ENCODE results near the gene POC1A. TPM values are rescaled to one million over a fixed set of nuclear protein-coding genes. Genes with fewer than 3 reads are reported as not detected.
A peak's percentile ranks its signal among the peaks of the same experiment; 100 is the strongest.

POC1A gene
- total and polyA plus RNA-seq, 10 of the 15 experiments (the other 5 are each of a cell fraction or from before 2014, with no cell fraction given) = 8.5 to 49.8 (median 23.5) TPM

DNA sequence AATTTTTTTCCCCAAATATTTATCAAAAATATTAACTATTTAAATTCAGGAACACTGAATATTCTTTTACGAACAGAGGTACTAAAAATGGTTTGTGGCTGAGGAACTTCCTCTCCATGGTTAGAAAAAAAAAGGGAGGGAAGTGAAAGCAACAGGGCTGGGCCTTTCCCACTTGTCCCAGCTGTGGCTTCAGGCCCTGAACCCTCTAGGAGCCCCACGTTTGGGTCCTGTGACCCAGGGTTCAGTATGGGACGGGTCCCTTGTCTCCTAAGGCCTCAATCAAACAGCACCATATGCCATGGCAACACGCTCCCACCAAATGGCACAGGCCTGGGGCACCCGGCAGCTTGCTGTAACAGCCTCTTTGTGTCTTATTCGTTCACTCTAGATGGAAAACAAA lies 32.4 kb downstream of the POC1A start (continued):
- TF ChIP-seq YBX1 (IDR thresholded peaks at IDR 0.05) = no peak

DNA sequence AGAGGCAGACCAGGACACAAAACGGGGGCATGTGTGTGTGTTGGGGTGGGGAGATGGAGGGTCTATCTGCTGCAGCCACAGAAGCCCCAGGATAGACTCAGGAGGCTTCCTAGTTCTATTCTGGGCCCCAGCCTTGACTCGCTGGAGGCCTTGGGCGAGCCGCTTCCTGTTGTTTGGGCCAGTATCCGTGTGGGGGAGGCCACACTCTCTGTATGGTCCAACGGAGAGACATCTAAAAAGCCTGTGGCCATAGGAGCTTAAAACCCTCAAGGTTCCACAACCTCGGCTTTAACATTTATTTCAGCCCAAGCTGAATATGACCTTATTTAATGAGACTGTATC lies 32.8 kb downstream of the POC1A start:
- no peaks in the 10 kb centered on the region for H4K20me1 ChIP-seq (ENCODE audit: control insufficient read depth, insufficient read depth)
- FAIRE-seq (no peak), DNase-seq (ENCODE audit: low read depth, low spot score) (no peak), ATAC-seq (peak; percentile 77)
- peak overlapping the region; percentile 81 for H3K4me2 ChIP-seq (ENCODE audit: control insufficient read depth, insufficient read depth)
- intact Hi-C loops (cut with micrococcal nuclease; ENCODE audit: unreplicated experiment) (no loop called here), in situ Hi-C loops (cut with MboI) (no loop called here)
- H3K27ac ChIP-seq (ENCODE audit: control insufficient read depth, insufficient read depth) = peak overlapping the region; percentile 94
- H3K79me2 ChIP-seq (ENCODE audit: control insufficient read depth, insufficient read depth, low read length) = no peaks in the 10 kb centered on the region
- no peaks in the 10 kb centered on the region for H3K27me3 ChIP-seq (replicated peaks in 1 of 2; ENCODE audit: control insufficient read depth in 2 of 2, insufficient read depth in 2 of 2, low read length in 1 of 2)
- ChIA-PET SMC1A (ENCODE audit: uncharacterized antibody, unreplicated experiment) (interaction anchor here (0.6 to 6.1 kb wide), 16 partner anchors 13 to 178 kb away, joined by 3 to 81 read pairs (median 5); partner anchors contain the start of genes DUSP7, POC1A and RPL29), CTCF (interaction anchor here (0.7 to 8.2 kb wide), 21 partner anchors 8 to 218 kb away, joined by 3 to 200 read pairs (median 4); partner anchors contain the start of genes ACY1, DUSP7 and RPL29), RAD21 (ENCODE audit: unreplicated experiment) (interaction anchor here (0.9 to 7.2 kb wide), 12 partner anchors 19 to 178 kb away, joined by 3 to 125 read pairs (median 6); partner anchors contain the start of genes ACY1, DUSP7 and POC1A), POLR2A (interaction anchor here (0.5 to 1.7 kb wide), 7 partner anchors 33 to 179 kb away, joined by 3 to 5 read pairs (median 3); partner anchors contain the start of genes DUSP7, POC1A and RPL29)
- H3K36me3 ChIP-seq (ENCODE audit: control insufficient read depth in 2 of 2, insufficient read depth in 2 of 2, low read length in 1 of 2) = peaks cover 8 to 17% of the 10 kb centered on the region in 2 experiments
- peak overlapping the region; percentile 70 for H3K9ac ChIP-seq (ENCODE audit: control insufficient read depth, insufficient read depth, low read length)
- H3K4me3 ChIP-seq = 0 out of 2 replicates have a peak overlapping the region, but pooled peaks have one; percentile 10
- BruUV-seq (replicated peaks) = no TSS peak
- no peaks in the 10 kb centered on the region for H3K9me3 ChIP-seq (replicated peaks; ENCODE audit: control insufficient read depth, insufficient read depth, low read length)
- WGBS (ENCODE audit: insufficient coverage, insufficient replicate concordance, low lambda C conversion rate, missing lambda C conversion rate) = 10% methylated on average over 7 of the region's 7 CpGs
- peak overlapping the region; percentile 84 for H2AFZ ChIP-seq (ENCODE audit: control insufficient read depth, low read depth, low read length)
- H3K4me1 ChIP-seq (ENCODE audit: control insufficient read depth, insufficient read depth, low read length) = peaks cover 32% of the 10 kb centered on the region
- TF ChIP-seq TBL1XR1 (IDR thresholded peaks at IDR 0.05; ENCODE audit: low read depth, low read length) (no peak), ZNF24 (IDR thresholded peaks at IDR 0.05) (no peak), SMARCA5 (IDR thresholded peaks at IDR 0.05) (0 out of 2 replicates have a peak, but pooled peaks have one; percentile 21), IKZF1 (conservative IDR thresholded peaks at IDR 0.05) (peak; percentile 18; the same call in 1 of the 2 replicates), ZNF592 (IDR thresholded peaks at IDR 0.05) (no peak), JUND (IDR thresholded peaks at IDR 0.05; ENCODE audit: low read depth, low read length) (no peak), HCFC1 (IDR thresholded peaks at IDR 0.05; ENCODE audit: low read length) (no peak), SPI1 (IDR thresholded peaks at IDR 0.05; ENCODE audit: borderline replicate concordance, insufficient read depth, low read depth, low read length) (no peak; the same call in 1 of the 2 replicates), ATF3 (IDR thresholded peaks at IDR 0.05; ENCODE audit: borderline replicate concordance, extremely low read depth, low read depth, low read length) (no peak), BACH1 (IDR thresholded peaks at IDR 0.05; ENCODE audit: borderline replicate concordance) (no peak), ETV6 (conservative IDR thresholded peaks at IDR 0.05 in 1 of 2, IDR thresholded peaks at IDR 0.05 in 1 of 2; ENCODE audit: borderline replicate concordance in 1 of 2, low read depth in 1 of 2) (no peak), MLLT1 (IDR thresholded peaks at IDR 0.05) (no peak), PML (IDR thresholded peaks at IDR 0.05; ENCODE audit: low read length) (no peak)
- TF ChIP-seq, protein P1, sequence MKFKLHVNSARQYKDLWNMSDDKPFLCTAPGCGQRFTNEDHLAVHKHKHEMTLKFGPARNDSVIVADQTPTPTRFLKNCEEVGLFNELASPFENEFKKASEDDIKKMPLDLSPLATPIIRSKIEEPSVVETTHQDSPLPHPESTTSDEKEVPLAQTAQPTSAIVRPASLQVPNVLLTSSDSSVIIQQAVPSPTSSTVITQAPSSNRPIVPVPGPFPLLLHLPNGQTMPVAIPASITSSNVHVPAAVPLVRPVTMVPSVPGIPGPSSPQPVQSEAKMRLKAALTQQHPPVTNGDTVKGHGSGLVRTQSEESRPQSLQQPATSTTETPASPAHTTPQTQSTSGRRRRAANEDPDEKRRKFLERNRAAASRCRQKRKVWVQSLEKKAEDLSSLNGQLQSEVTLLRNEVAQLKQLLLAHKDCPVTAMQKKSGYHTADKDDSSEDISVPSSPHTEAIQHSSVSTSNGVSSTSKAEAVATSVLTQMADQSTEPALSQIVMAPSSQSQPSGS (IDR thresholded peaks at IDR 0.05; ENCODE audit: low read length) = no peak

Data from GM12878 (cell line).